ENCODE results near the gene NFILZ.

The NFILZ gene

DNA sequence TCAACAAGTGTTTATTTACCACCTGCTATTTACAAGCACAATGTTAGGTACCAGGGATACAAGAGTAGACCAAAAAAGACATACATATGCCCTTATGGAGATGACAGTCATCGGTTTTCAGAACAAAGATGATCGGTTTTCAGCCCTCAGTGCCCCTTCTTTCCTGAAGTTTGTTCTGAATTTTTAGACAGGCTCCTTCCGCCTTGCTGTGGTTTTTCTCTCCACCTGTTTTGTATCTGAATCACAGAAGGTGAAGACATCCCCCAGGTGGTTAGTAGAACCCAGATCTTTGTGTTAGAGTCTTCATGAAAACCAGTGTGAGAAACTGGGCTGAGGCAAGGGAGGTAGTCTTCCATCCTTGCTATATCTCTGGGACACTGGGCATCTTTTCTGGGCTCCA is 44.6 kb downstream of the NFILZ start:
- ChIA-PET POLR2A (no interaction called here), CTCF (no interaction called here)
- no peak for TF ChIP-seq CTBP1 (IDR thresholded peaks at IDR 0.05; ENCODE audit: borderline replicate concordance)
- TF ChIP-seq ELF4 (IDR thresholded peaks at IDR 0.05), result no peak
- no peak for TF ChIP-seq FOXA1 (IDR thresholded peaks at IDR 0.05)
- DNase-seq (ENCODE audit: extremely low spot score), result no peak

DNA sequence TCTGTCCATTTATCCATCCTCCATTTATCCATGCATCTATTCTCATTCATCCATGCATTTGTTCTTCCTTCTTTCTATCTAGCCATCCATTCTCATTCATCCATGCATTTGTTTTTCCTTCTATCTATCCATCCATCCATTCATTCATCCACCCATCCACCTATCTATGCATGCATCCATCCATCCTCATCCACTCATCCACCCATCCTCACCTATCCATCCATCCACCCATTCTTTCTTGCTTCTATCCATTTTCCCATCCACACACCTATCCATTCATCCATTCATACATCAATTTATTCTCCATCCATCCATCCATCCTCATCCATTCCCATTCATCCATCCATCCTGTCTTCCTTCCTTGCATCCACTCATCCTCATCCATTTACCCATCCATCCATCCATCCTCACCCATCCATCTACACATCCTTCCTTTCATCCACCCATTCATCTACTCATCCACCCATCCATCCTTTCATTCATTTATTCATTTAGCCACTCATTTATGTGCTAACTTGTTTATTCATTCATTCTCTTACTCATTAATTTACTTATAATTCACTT is 47.9 kb downstream of the NFILZ start:
- ChIA-PET CTCF (no interaction called here), POLR2A (no interaction called here)
- DNase-seq (ENCODE audit: extremely low spot score), result no peak
- TF ChIP-seq CTBP1 (IDR thresholded peaks at IDR 0.05; ENCODE audit: borderline replicate concordance), result 0 out of 2 replicates have a peak, but pooled peaks have one; percentile 14
- 0 out of 2 replicates have a peak, but pooled peaks have one; percentile 20 for TF ChIP-seq TARDBP (IDR thresholded peaks at IDR 0.05)
- 0 out of 2 replicates have a peak, but pooled peaks have one; percentile 25 for TF ChIP-seq SUZ12 (IDR thresholded peaks at IDR 0.05)
- no peak for TF ChIP-seq LEF1 (IDR thresholded peaks at IDR 0.05; ENCODE audit: borderline replicate concordance)
